Stimulated activated naive CD8-positive, alpha-beta T cell treated with anti-CD3 and anti-CD28 coated beads, Interleukin-15, Interleukin-2, amounts not matched to agents 100 ng/mL and 50 ng/mL, for 24 hours (primary cell): ENCODE data around the gene ARHGDIB.

Experiments
- H3K27ac Mint-ChIP-seq: one replicate; pipeline ENCODE4 v1.8.0; 2021; ENCODE audit warnings: mild to moderate bottlenecking, mixed read lengths
- H3K27me3 Mint-ChIP-seq: one replicate; pipeline ENCODE4 v1.8.0; 2021; ENCODE audit warnings: mixed read lengths
- H3K36me3 Mint-ChIP-seq: one replicate; pipeline ENCODE4 v1.8.0; 2021; ENCODE audit warnings: low read depth, mixed read lengths
- H3K4me1 Mint-ChIP-seq: one replicate; pipeline ENCODE4 v1.8.0; 2021; ENCODE audit warnings: low read depth, mixed read lengths
- H3K4me3 Mint-ChIP-seq: one replicate; pipeline ENCODE4 v1.8.0; 2021; ENCODE audit warnings: mild to moderate bottlenecking, mixed read lengths
- H3K9me3 Mint-ChIP-seq: one replicate; pipeline ENCODE4 v1.8.0; 2021; ENCODE audit warnings: mixed read lengths

ARHGDIB gene

GRCh38 chr12:14911131-14911530, 50.3 kb downstream of the ARHGDIB start:
- peaks cover 41% of the 10 kb centered on the region for H3K36me3 Mint-ChIP-seq

GRCh38 chr12:14910090-14910915, 51.1 kb downstream of the ARHGDIB start:
- Mint-ChIP-seq H3K36me3 (peaks cover 33% of the 10 kb centered on the region), H3K9me3 (peaks cover 4% of the 10 kb centered on the region), H3K4me3 (peak overlapping the region; percentile 35), H3K27ac (peak overlapping the region; percentile 83), H3K27me3 (no peaks in the 10 kb centered on the region), H3K4me1 (peaks cover 56% of the 10 kb centered on the region)

More at GRCh38 chr12:14911131-14911530, 50.3 kb downstream of the ARHGDIB start:
- H3K9me3 Mint-ChIP-seq, result peaks cover 4% of the 10 kb centered on the region
- peak overlapping the region; percentile 35 for H3K4me3 Mint-ChIP-seq
- H3K4me1 Mint-ChIP-seq, result peaks cover 62% of the 10 kb centered on the region
- no peaks in the 10 kb centered on the region for H3K27me3 Mint-ChIP-seq
- H3K27ac Mint-ChIP-seq, result peak overlapping the region; percentile 83

- Mint-ChIP-seq H3K27me3 (no peaks in the 10 kb centered on the region), H3K4me1 (peaks cover 38% of the 10 kb centered on the region), H3K27ac (peak overlapping the region; percentile 53), H3K36me3 (peaks cover 13% of the 10 kb centered on the region), H3K4me3 (no peak overlapping the region), H3K9me3 (peaks cover 4% of the 10 kb centered on the region)
Measured at GRCh38 chr12:14907953-14908352, 53.4 kb downstream of the ARHGDIB start.

GRCh38 chr12:14906114-14906513, 55.3 kb downstream of the ARHGDIB start:
- H3K9me3 Mint-ChIP-seq, result peaks cover 4% of the 10 kb centered on the region
- H3K36me3 Mint-ChIP-seq, result peaks cover 8% of the 10 kb centered on the region
- H3K4me1 Mint-ChIP-seq, result peaks cover 37% of the 10 kb centered on the region
- H3K27me3 Mint-ChIP-seq, result no peaks in the 10 kb centered on the region
- no peak overlapping the region for H3K4me3 Mint-ChIP-seq
- no peak overlapping the region for H3K27ac Mint-ChIP-seq

- Mint-ChIP-seq H3K36me3 (peaks cover 8% of the 10 kb centered on the region), H3K9me3 (peaks cover 4% of the 10 kb centered on the region), H3K4me1 (peaks cover 30% of the 10 kb centered on the region), H3K27me3 (no peaks in the 10 kb centered on the region), H3K27ac (no peak overlapping the region), H3K4me3 (no peak overlapping the region)
Measured at GRCh38 chr12:14905269-14906004, 56.0 kb downstream of the ARHGDIB start.

- no peak overlapping the region for H3K27ac Mint-ChIP-seq
Measured at GRCh38 chr12:14904854-14905253, 56.5 kb downstream of the ARHGDIB start.

GRCh38 chr12:14903386-14904098, 57.9 kb downstream of the ARHGDIB start:
- Mint-ChIP-seq H3K4me1 (peaks cover 15% of the 10 kb centered on the region), H3K36me3 (peaks cover 5% of the 10 kb centered on the region), H3K9me3 (peaks cover 4% of the 10 kb centered on the region), H3K27ac (no peak overlapping the region), H3K4me3 (no peak overlapping the region), H3K27me3 (no peaks in the 10 kb centered on the region)

More at GRCh38 chr12:14904854-14905253, 56.5 kb downstream of the ARHGDIB start:
- Mint-ChIP-seq H3K4me1 (peaks cover 24% of the 10 kb centered on the region), H3K4me3 (no peak overlapping the region), H3K36me3 (peaks cover 5% of the 10 kb centered on the region), H3K27me3 (no peaks in the 10 kb centered on the region), H3K9me3 (peaks cover 4% of the 10 kb centered on the region)

GRCh38 chr12:14902465-14902864, 58.9 kb downstream of the ARHGDIB start:
- H3K27me3 Mint-ChIP-seq, result no peaks in the 10 kb centered on the region
- no peak overlapping the region for H3K27ac Mint-ChIP-seq
- H3K4me1 Mint-ChIP-seq, result peaks cover 4% of the 10 kb centered on the region

GRCh38 chr12:14901228-14901562, 60.2 kb downstream of the ARHGDIB start:
- peaks cover 4% of the 10 kb centered on the region for H3K4me1 Mint-ChIP-seq
- no peaks in the 10 kb centered on the region for H3K9me3 Mint-ChIP-seq
- H3K27ac Mint-ChIP-seq, result no peak overlapping the region
- no peak overlapping the region for H3K4me3 Mint-ChIP-seq
- H3K27me3 Mint-ChIP-seq, result no peaks in the 10 kb centered on the region
- H3K36me3 Mint-ChIP-seq, result no peaks in the 10 kb centered on the region

More at GRCh38 chr12:14902465-14902864, 58.9 kb downstream of the ARHGDIB start:
- no peak overlapping the region for H3K4me3 Mint-ChIP-seq
- no peaks in the 10 kb centered on the region for H3K9me3 Mint-ChIP-seq
- no peaks in the 10 kb centered on the region for H3K36me3 Mint-ChIP-seq

- Mint-ChIP-seq H3K36me3 (no peaks in the 10 kb centered on the region), H3K4me1 (peaks cover 4% of the 10 kb centered on the region), H3K4me3 (no peak overlapping the region), H3K27me3 (no peaks in the 10 kb centered on the region), H3K9me3 (no peaks in the 10 kb centered on the region), H3K27ac (no peak overlapping the region)
Measured at GRCh38 chr12:14900521-14901227, 60.7 kb downstream of the ARHGDIB start.

- Mint-ChIP-seq H3K4me3 (no peak overlapping the region), H3K4me1 (no peaks in the 10 kb centered on the region), H3K27me3 (no peaks in the 10 kb centered on the region), H3K36me3 (no peaks in the 10 kb centered on the region), H3K27ac (no peak overlapping the region), H3K9me3 (no peaks in the 10 kb centered on the region)
Measured at GRCh38 chr12:14896521-14897169, 64.8 kb downstream of the ARHGDIB start.

- H3K36me3 Mint-ChIP-seq, result no peaks in the 10 kb centered on the region
- H3K27ac Mint-ChIP-seq, result no peak overlapping the region
- H3K4me1 Mint-ChIP-seq, result no peaks in the 10 kb centered on the region
- no peak overlapping the region for H3K4me3 Mint-ChIP-seq
- no peaks in the 10 kb centered on the region for H3K27me3 Mint-ChIP-seq
- no peaks in the 10 kb centered on the region for H3K9me3 Mint-ChIP-seq
Measured at GRCh38 chr12:14893506-14894250, 67.7 kb downstream of the ARHGDIB start.

- peaks cover 3% of the 10 kb centered on the region for H3K27me3 Mint-ChIP-seq
- H3K4me3 Mint-ChIP-seq, result no peak overlapping the region
- no peak overlapping the region for H3K27ac Mint-ChIP-seq
- H3K9me3 Mint-ChIP-seq, result no peaks in the 10 kb centered on the region
- no peaks in the 10 kb centered on the region for H3K36me3 Mint-ChIP-seq
- H3K4me1 Mint-ChIP-seq, result no peaks in the 10 kb centered on the region
Measured at GRCh38 chr12:14892726-14893505, 68.5 kb downstream of the ARHGDIB start.
